Effector CD8-positive, alpha-beta T cell (primary cell): ENCODE data around the gene NAV2.

Source experiments
- DNase-seq: peaks from one replicate; lab custom pipeline; 2025; lab: John Stamatoyannopoulos, UW

NAV2 gene

DNA sequence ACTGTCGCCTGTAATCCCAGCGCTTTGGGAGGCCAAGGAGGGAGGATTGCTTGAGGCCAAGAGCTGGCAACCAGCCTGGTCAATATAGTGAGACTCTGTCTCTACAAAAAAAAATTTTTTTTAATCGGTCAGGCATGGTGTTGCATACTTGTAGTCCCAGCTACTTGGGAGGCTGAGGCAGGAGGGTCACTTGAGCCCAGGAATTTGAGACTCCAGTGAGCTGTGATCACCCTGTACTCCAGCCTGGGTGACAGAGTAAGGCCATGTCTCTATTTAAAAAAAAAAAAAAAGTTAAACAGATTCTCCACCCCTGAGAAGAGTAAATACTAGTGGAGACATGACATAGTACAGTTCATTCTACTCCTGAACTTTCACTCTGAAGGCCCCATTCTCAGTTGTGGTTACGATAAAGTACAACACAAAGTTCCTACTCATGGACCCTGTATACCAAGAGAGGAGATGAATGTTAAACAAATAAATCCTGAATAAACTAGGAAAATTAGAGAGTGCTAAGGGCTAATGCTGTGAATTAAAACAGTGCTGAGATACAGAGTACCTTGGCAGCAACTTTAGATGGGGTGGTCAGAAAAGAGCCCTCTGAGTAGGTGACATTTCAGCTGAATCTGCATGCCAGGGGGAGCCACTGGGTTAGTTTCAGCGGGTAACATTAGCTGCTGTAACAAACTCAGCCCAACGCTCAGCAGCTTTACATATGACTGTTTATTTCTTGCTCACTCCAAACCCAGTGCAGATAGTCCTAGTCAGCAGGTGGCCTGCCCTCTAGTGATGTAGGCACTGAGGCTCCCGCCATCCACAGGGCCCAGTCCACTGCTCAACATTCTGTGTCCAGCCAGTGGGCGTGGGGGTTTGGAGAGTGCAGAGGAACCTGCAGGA is 372.5 kb downstream of the NAV2 start:
- DNase-seq: no peak

GRCh38 chr11:20085918-20086317 is 373.3 kb downstream of the NAV2 start:
- DNase-seq: no peak

- no peak for DNase-seq
These were observed 374.5 kb downstream of the NAV2 start for GRCh38 chr11:20087118-20087521.

DNA sequence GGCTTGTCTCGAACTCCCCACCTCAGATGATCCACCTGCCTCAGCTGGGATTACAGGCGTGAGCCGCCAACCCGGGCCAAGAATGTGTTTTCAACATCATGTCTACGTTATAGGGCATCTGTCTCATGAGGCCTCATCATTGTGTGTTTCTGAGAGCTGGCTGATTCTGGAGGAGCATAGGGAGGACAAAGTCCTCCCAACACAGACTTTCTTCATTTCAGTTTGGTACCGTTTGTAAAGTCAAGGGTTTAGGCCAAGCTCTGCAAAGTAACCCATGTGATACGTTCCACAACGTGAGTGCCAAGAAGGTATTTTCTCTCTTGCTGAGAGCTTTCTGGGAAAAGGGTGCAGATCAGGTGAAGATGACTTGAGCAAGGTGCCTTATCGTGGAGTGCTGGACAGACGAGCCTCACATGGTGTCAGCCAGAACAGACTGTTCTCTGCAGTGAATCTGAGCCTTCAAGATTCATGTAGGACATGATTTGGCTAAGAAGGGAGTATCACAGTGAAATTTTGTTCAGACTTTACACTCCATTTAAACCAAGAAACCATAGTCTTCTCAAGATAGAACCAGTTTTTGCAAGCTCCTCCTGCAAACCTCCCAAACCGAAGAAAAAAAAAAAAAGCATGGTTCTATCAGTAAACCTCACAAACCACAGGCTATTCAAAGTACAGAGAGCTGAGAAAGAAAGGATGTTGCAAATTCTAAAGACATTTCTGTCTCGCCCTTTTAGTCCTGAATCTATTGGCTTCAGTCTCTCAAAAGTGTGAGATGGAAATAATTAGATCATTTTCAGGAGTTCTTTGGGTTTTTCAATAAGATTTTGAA is 376.0 kb downstream of the NAV2 start:
- DNase-seq: no peak

DNA sequence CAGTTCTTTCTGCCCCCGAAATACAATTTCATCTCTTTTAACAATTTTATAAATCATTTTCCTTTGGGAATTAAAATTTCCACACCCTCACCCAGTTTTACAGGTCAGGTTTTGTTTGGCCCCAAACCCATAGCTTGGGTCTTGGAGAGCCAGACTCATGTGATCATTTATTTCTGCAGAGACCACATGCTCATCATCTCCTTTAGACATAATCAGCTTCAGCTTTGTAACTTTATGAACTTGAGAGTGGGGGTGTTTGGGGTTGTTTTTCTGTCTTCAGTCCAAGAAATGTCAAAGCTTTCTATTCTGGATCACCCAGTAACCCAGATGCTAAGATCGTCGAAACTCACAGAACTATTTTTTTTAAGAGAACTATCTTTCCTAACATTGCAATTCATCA is 376.7 kb downstream of the NAV2 start:
- DNase-seq: no peak

DNA sequence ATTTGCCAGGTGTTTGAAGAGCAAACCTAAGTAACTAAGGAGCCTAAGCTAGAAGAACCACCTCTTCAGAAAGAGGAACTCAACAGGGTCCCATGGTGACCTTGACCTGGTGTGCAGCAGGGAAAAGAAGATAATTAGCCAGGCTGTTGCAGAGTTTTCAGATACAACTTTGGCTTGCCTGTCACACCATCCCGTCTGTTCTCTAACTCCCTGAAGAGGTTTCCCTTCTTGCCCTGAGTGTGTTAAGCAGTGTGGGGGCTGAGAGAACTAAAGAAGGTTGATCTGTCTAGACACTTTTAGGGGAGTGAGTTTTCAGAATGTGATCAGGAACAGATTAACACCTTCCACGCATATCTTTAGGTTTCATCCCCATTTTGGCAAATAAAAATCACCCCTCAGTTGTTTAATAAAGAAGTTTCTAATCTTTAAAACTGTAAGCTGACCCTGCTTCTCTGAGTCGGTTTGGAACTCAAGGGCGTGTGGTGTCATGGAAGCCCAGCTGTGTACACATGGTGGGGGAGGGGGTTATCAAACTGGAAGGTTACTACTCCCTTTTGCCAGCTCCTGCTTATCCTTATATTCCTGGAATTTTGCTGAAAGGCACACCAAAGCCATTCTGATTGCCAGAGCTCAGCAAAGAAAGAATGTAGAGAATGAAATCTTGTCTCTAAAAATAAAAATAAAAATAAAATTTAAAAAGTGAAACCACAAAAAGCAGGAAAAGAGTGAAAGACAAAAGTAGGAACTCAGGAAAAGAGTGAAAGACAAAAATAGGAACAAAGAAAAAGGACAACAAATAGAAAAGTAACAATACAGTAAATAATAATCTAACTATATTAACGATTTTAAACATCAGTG is 377.4 kb downstream of the NAV2 start:
- no peak for DNase-seq

DNA sequence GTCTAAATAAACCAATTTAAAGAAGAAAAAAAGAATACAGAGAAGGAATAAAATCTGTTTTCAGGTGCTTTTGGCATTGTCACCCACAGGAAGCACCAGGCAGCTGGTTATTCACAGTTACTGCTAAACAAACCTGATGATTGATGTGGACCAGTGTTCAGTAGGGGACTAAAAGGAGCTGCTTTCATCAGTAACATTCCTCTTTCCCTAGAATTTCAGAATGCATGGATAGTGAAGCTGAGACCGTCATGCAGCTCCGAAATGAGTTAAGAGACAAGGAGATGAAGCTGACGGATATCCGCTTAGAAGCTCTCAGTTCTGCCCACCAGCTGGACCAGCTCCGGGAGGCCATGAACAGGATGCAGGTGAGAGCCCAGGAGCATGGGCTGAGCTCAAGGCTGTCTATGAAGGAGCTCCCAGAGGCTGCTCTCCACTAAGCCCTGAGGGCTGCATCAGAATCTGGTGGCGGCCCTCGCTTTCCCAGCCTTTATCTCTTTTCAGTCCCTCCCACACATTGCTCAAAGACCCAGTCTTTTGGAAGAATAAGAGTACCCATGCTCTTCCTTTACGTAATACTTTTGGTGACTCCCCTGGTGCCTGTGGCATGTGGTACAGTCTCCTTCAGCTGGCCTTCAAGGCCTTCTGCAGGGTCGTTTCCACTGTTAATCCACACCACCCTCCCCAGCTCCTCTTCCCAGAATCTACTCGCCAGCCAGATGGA is 378.2 kb downstream of the NAV2 start:
- no peak for DNase-seq

DNA sequence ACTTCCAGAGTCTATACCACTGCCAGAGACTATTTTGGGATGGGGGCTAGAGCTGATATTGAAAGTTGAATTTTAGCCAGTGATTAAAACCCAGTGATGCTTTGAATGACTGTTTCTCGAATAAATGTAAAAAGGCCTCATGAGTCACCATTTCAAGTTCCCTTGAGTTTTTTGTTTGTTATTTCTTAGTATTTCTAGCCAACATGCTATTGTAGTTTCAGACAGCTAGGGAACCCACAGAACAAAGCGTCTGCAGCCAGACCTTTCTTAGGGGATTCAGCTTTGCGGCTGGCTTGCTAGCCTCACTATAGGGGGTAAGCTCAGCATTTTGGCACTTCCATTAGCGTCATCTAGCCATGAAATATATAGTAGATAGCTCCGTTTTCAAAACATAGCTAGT is 381.1 kb downstream of the NAV2 start:
- DNase-seq: no peak

DNA sequence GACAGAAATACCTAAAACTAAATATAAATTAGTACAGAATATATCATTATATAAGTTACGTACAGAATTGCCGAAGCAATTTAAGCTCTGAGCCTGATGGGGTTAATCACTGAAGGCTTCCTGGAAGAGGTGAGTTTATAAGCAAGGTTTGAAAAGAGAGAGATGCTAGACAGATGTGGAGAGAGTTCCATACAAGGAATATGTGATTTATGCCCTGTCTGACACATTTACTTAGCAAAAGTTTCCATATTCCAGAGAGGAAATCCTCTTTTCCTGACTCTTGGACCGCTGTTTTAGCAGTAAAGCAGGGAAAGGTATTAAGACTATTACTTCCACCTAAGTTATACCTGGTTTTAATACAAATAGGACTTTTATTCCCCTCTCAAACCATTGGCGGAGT is 382.6 kb downstream of the NAV2 start:
- no peak for DNase-seq

DNA sequence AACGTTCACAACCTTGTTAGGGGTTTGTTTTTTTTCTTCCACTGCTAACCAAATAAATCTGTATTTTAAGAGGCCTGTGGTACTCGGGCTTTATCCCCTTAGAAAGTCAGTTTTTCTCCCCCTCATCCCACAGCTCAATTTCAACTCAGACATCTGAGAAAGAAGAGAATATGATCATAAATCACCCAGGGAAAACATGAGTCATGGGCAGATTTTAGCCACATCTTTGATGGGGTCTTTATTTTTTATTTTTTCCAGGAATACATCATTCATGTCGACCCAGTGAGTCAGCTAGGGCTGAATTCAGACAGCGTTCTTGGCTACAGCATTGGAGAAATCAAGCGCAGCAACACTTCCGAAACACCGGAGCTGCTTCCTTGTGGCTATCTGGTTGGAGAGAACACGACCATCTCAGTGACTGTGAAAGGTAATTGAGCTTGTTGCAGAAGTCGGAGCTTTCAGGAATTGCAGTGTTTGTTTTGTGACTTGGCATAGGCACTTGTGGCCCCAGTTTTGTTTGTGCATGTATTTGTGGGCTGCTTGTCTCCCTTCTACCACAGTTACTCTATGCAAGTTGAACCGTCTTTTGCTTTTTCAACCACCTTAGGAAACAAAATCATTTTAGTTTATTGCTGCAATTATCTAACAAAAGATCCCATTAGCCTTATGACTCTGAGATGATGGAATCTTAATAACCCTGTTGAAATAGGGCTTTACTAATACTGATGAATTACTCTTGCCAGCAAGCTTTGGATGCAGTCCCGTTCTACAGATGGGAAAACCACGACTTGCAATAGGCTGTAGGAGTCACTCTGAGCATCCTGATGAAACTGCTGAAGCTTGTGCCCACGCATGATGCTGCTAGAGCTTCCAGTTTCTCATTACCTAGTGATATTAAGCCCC is 384.9 kb downstream of the NAV2 start:
- DNase-seq: no peak

- no peak for DNase-seq
These were observed 386.9 kb downstream of the NAV2 start for GRCh38 chr11:20099527-20099926.

- DNase-seq: no peak
These were observed 389.8 kb downstream of the NAV2 start for GRCh38 chr11:20102397-20102796.

DNA sequence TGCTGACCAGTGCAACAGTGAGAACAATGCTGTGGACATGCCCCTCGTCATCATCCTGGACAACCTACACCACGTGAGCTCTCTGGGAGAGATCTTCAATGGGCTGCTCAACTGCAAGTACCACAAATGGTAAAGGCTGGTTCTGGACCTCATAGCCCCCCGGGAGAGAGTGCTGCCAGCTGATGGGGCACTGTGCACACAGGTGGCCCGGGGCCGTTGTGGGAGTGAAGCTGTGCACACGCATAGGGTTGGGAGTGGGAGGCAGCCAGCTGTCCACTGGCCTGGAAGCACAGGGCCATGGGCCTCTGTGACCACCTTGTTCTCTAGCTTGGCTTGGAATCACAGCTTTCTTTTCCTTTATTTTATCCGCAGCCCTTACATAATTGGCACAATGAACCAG is 390.6 kb downstream of the NAV2 start:
- DNase-seq: no peak

GRCh38 chr11:20105427-20105826 is 392.8 kb downstream of the NAV2 start:
- DNase-seq: no peak

DNA sequence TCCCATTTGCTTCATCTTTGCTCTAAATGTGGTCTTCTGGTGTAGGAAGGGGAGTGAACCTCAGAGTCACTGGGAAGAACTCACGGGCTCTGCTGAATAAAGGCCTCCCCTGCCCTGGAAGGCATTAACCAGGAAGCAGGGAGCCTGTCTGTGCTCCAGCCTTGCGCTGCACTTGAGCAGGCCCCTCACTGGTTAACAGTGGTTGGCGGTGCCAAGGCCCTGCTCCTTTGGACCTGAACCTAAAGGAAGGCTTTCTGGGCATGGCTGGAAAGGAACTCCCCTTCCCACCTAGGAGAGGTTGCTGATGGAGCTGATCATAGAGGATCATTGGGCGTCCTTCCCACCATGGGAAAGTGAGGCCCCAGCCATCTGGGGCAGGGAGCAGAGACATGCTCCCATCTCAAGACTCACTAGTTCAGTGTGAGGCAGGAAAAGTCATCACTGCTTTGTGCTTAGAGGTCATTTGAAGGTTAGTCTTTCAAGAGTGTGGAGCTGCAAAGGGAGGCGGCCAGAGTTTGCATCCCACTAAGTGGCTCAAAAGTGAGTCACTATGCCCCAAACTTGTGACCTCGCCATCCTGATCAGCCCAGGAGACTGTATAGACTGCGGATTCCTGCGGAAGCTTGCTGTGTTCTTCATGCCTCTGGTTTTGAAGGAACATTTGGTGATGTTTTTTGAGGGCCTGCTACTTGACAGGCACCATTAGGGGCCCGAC is 397.3 kb downstream of the NAV2 start:
- DNase-seq: no peak

DNA sequence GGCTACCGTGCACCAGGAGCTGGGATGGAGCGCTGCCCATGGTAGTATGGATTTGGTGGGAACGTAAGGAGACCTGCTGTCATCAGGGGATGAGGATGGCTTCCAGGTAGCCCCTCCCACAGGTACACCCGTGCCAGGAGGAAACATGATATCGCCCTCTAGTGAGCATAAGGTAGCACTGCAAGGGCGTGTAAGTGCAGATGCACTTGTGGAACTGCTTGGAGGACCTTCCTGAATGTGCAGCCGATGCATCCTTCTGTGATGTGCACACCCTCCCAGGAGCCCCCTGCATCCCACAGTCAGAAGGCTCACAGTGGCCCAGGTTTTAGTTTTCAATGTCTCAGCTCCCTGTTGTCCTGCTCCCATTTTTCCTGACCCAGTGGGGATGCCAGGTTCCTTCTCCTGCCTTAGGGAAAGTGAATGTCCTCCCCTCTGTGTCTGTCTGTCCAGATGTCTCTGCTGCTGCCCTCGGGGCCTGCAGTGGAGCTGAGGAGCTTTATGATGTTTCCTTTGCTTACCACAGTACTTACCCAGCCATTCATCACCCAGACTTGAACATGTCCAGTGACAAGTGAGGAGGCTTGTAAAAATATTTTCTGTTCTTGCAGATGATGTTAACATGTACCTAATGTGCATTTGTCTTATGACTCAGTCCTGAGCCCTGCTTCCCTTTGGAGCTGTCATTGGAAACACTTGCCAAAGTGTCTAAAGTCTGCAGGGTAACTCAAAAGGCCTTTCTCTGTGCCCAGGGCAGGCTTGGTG is 398.5 kb downstream of the NAV2 start:
- DNase-seq: no peak

DNA sequence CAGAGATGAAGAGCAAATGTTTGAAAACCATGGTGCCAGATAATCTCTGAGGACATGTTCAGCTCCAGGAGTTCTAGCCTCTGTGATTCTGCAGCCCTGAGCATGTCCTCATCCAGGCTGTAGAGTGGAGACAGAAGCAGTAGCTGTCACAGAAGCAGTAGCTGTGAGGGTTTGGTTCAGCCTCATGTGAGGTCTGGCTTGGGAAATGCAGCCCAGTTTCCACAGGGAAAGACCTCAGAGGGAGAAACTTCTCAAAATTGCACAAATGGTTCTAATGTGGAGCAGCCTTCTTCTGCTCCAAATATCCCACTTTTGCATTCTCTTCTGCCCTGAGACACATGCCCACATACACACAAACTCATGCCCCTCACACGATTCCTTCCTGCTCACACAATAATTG is 399.2 kb downstream of the NAV2 start:
- no peak for DNase-seq

GRCh38 chr11:20112291-20113148 is 399.9 kb downstream of the NAV2 start:
- no peak for DNase-seq
